K562 (cell line): Measurements from ENCODE around the gene ERBB3. TPM values are rescaled to one million over a fixed set of nuclear protein-coding genes. Genes with fewer than 3 reads are reported as not detected.

Experiments
- CTBP1 ChIP-seq: fragments of 450-650 bp; IDR thresholded peaks from 2 replicates; pipeline ENCODE4 v1.6.1; 2016; ENCODE audit warnings: borderline replicate concordance
- ELF4 ChIP-seq: fragments of 450-650 bp; formaldehyde crosslinking; IDR thresholded peaks from 2 replicates; pipeline ENCODE4 v1.4.0; 2022; ENCODE audit warnings: missing genetic modification characterization
- ERF ChIP-seq: fragments of 450-650 bp; formaldehyde crosslinking; IDR thresholded peaks from 2 replicates; pipeline ENCODE4 v1.4.0; 2020; ENCODE audit warnings: mild to moderate bottlenecking, mixed read lengths
- HES1 ChIP-seq: fragments of 450-650 bp; IDR thresholded peaks from 2 replicates; pipeline ENCODE4 v1.6.1; 2016; ENCODE audit warnings: low read depth, mild to moderate bottlenecking, moderate library complexity
- HMG20B ChIP-seq: fragments of 250-450 bp; sonication (Bioruptor Pico); IDR thresholded peaks from 2 replicates; pipeline ENCODE4 v1.5.0; 2021; ENCODE audit warnings: mild to moderate bottlenecking
- MGA ChIP-seq: fragments of 450-650 bp; IDR thresholded peaks from 2 replicates; pipeline ENCODE4 v1.6.1; 2016; ENCODE audit warnings: mild to moderate bottlenecking, moderate library complexity
- NFRKB ChIP-seq: fragments of 450-650 bp; IDR thresholded peaks from 2 replicates; pipeline ENCODE4 v1.6.1; 2016; ENCODE audit warnings: low read depth
- POLR2AphosphoS5 ChIP-seq: IDR thresholded peaks from 2 replicates; pipeline ENCODE4 v1.6.1; 2011; ENCODE audit warnings: mild to moderate bottlenecking, low read depth, low read length, moderate library complexity; ENCODE audit not compliant: control insufficient read depth, insufficient read depth
- POLR2B ChIP-seq: fragments of 450-650 bp; IDR thresholded peaks from 2 replicates; pipeline ENCODE4 v1.6.1; 2018; ENCODE audit warnings: low read depth; ENCODE audit not compliant: partially characterized antibody
- RBFOX2 ChIP-seq: fragments of 200-400 bp; formaldehyde crosslinking; IDR thresholded peaks from 2 replicates; pipeline ENCODE4 v1.6.1; 2017; ENCODE audit warnings: low read depth, mild to moderate bottlenecking, low read length, moderate library complexity
- VEZF1 ChIP-seq: fragments of 200-800 bp; sonication (Bioruptor generic); IDR thresholded peaks from 2 replicates; pipeline ENCODE4 v1.6.1; 2017; ENCODE audit warnings: missing genetic modification characterization, missing compliant biosample characterization
- ZNF512 ChIP-seq: IDR thresholded peaks from 2 replicates; pipeline ENCODE4 v1.6.1; 2016; ENCODE audit warnings: missing genetic modification characterization, missing compliant biosample characterization
- ZNF586 ChIP-seq: fragments of 450-650 bp; formaldehyde crosslinking; conservative IDR thresholded peaks from 2 replicates; pipeline ENCODE4 v1.4.0; 2020; ENCODE audit warnings: mild to moderate bottlenecking, moderate library complexity
- ZZZ3 ChIP-seq: fragments of 450-650 bp; IDR thresholded peaks from 2 replicates; pipeline ENCODE4 v1.6.1; 2016; ENCODE audit warnings: antibody characterized with exemption, mild to moderate bottlenecking, moderate library complexity
- polyA plus RNA-seq, 8 experiments: library from polyadenylated mRNA; depleted of rRNA in 4 of 8; stranded (reverse) in 5 of 8; unstranded in 3 of 8; fragments of >200 nt; fragmentation: Nextera tagmentation in 2 of 8; fragmentation: Illumina TruSeq in 1 of 8; extraction: Ambion mirVana in 2 of 8; extraction: Trizol in 1 of 8; gene quantifications; 2 replicates each; pipeline versions ENCODE4 v1.2.1 to v1.2.3, GENCODE V29; 2011 to 2014; ENCODE audit warnings: inconsistent platforms in 1 of 8, missing spikeins in 1 of 8
- total RNA-seq, 7 experiments: library from RNA; depleted of rRNA in 6 of 7; stranded (reverse); fragments of >200 nt in 6 of 7; fragmentation: Illumina TruSeq in 2 of 7; extraction: Trizol in 2 of 7; gene quantifications; 2 replicates each; pipeline versions ENCODE4 v1.2.1 to v1.2.3, GENCODE V29; 2011 to 2021; ENCODE audit warnings: low replicate concordance in 1 of 7

The ERBB3 gene
- total and polyA plus RNA-seq, 9 of the 15 experiments (the other 6 are each of a cell fraction or from before 2014, with no cell fraction given), result 1.5 to 5.4 (median 3.8) TPM

GRCh38 chr12:56151672-56152131 lies 71.7 kb downstream of the ERBB3 start (continued):
- TF ChIP-seq MGA (peak; percentile 65), HMG20B (CRISPR knock-in tag) (no peak), ZZZ3 (0 out of 2 replicates have a peak, but pooled peaks have one; percentile 27), ERF (no peak), POLR2AphosphoS5 (peak; percentile 63), ELF4 (CRISPR knock-in tag) (no peak), ZNF512 (no peak), ZNF586 (CRISPR knock-in tag) (no peak), CTBP1 (0 out of 2 replicates have a peak, but pooled peaks have one; percentile 39), RBFOX2 (no peak), HES1 (no peak), NFRKB (peak; percentile 86; the same call in 1 of the 2 replicates), VEZF1 (CRISPR knock-in tag) (no peak), POLR2B (no peak)
